A549 (cell line): Measurements from ENCODE around the gene PHF2. TPM values are rescaled to one million over a fixed set of nuclear protein-coding genes. Genes with fewer than 3 reads are reported as not detected.

Experiments
- ATAC-seq, 2 experiments: fragments of 200-7000 bp in 1 of 2; fragments of >200 bp in 1 of 2; cut with Nextera tagmentation in 1 of 2; cut with Tn5 transposase in 1 of 2; 3 replicates each; pipeline versions ENCODE4 v1.8.0 to v1.9.1; 2018 to 2020; ENCODE audit warnings: mild to moderate bottlenecking in 1 of 2, moderate library complexity in 1 of 2
- CTCF ChIA-PET: fragments of 300-600 bp; sonication (Branson Sonifier 250); formaldehyde crosslinking; extraction: SDS; loops from one replicate; lab custom pipeline; 2021; ENCODE audit warnings: antibody characterized with exemption, inconsistent platforms; lab: Yijun Ruan, JAX
- POLR2A ChIA-PET: fragments of 350-600 bp; formaldehyde crosslinking; extraction: SDS; loops from one replicate; lab custom pipeline; 2021; ENCODE audit warnings: antibody characterized with exemption, inconsistent platforms; lab: Yijun Ruan, JAX
- DNase-seq, 2 experiments: peaks; one replicate each; pipeline versions ENCODE4 v3.0.0 to v3.0.0-alpha.2; 2011 to 2016; ENCODE audit warnings: low read depth in 1 of 2, low spot score in 1 of 2
- FAIRE-seq: peaks from 2 replicates; lab custom pipeline; 2011; peaks lifted over from hg19 to GRCh38; lab: Jason Lieb, UNC
- H3K27ac ChIP-seq, 2 experiments: fragments of >200 bp; sonication (Bioruptor Twin); formaldehyde crosslinking; 3 replicates each; pipeline ENCODE4 v1.5.1; 2016 to 2017
- H3K4me1 ChIP-seq: fragments of >200 bp; sonication (Bioruptor Twin); formaldehyde crosslinking; 3 replicates; pipeline ENCODE4 v1.6.1; 2016
- H3K4me2 ChIP-seq: fragments of >200 bp; sonication (Bioruptor Twin); formaldehyde crosslinking; 3 replicates; pipeline ENCODE4 v1.6.1; 2016
- H3K4me3 ChIP-seq: fragments of >200 bp; sonication (Bioruptor Twin); formaldehyde crosslinking; 3 replicates; pipeline ENCODE4 v1.5.1; 2016
- H3K9me3 ChIP-seq: fragments of >200 bp; sonication (Bioruptor Twin); formaldehyde crosslinking; 3 replicates; pipeline ENCODE4 v1.6.1; 2016
- CBX8 ChIP-seq: fragments of 200-600 bp; sonication (generic); IDR thresholded peaks from 2 replicates; pipeline ENCODE4 v1.6.1; 2016
- CHD2 ChIP-seq: fragments of 150-350 bp; IDR thresholded peaks from 2 replicates; pipeline ENCODE4 v1.6.1; 2014; ENCODE audit warnings: low read length; ENCODE audit not compliant: partially characterized antibody
- ELK1 ChIP-seq: fragments of 150-350 bp; IDR thresholded peaks from 2 replicates; pipeline ENCODE4 v1.6.1; 2014; ENCODE audit warnings: low read depth, mild to moderate bottlenecking, low read length
- FOSB ChIP-seq: fragments of 250-450 bp; sonication (Bioruptor Pico); IDR thresholded peaks from 2 replicates; pipeline ENCODE4 v1.5.0; 2020; ENCODE audit warnings: mild to moderate bottlenecking, moderate library complexity
- HMGXB4 ChIP-seq: fragments of 250-450 bp; sonication (Bioruptor Pico); IDR thresholded peaks from 2 replicates; pipeline ENCODE4 v1.5.0; 2021; ENCODE audit warnings: mild to moderate bottlenecking, moderate library complexity, borderline replicate concordance
- HOXB5 ChIP-seq: fragments of 250-450 bp; sonication (Bioruptor Pico); IDR thresholded peaks from 2 replicates; pipeline ENCODE4 v1.5.0; 2020; ENCODE audit warnings: mild to moderate bottlenecking, moderate library complexity
- JUNB ChIP-seq: fragments of >200 bp; sonication (Bioruptor Twin); formaldehyde crosslinking; IDR thresholded peaks from 2 replicates; pipeline ENCODE4 v1.6.1; 2016
- MYC ChIP-seq: IDR thresholded peaks from 2 replicates; pipeline ENCODE4 v1.6.1; 2012; ENCODE audit warnings: mild to moderate bottlenecking, inconsistent platforms, low read length, improper control_type of control experiment, borderline replicate concordance
- NR3C1 ChIP-seq: fragments of >200 bp; sonication (Bioruptor Twin); formaldehyde crosslinking; IDR thresholded peaks from 3 replicates; pipeline ENCODE4 v1.6.1; 2017
- PHF8 ChIP-seq: fragments of 200-600 bp; sonication (generic); IDR thresholded peaks from 2 replicates; pipeline ENCODE4 v1.6.1; 2016; ENCODE audit warnings: low read depth, mild to moderate bottlenecking, antibody characterized with exemption, moderate library complexity, borderline replicate concordance
- POLR2AphosphoS2 ChIP-seq: conservative IDR thresholded peaks from 2 replicates; pipeline ENCODE4 v1.6.1; 2012; ENCODE audit warnings: low read length, improper control_type of control experiment, inconsistent platforms
- RARB ChIP-seq: fragments of 250-450 bp; sonication (Bioruptor Pico); IDR thresholded peaks from 2 replicates; pipeline ENCODE4 v1.8.0; 2021; ENCODE audit warnings: mild to moderate bottlenecking, moderate library complexity
- USF2 ChIP-seq: fragments of 450-650 bp; IDR thresholded peaks from 2 replicates; pipeline ENCODE4 v1.6.1; 2014; ENCODE audit warnings: antibody characterized with exemption
- ZFP36 ChIP-seq: fragments of 450-650 bp; IDR thresholded peaks from 2 replicates; pipeline ENCODE4 v1.6.1; 2014; ENCODE audit warnings: borderline replicate concordance; ENCODE audit not compliant: partially characterized antibody
- ZNF302 ChIP-seq: fragments of 250-450 bp; sonication (Bioruptor Pico); IDR thresholded peaks from 2 replicates; pipeline ENCODE4 v1.9.0; 2021; ENCODE audit warnings: inconsistent platforms, mild to moderate bottlenecking, moderate library complexity
- ZSCAN20 ChIP-seq: fragments of 250-450 bp; sonication (Bioruptor Pico); IDR thresholded peaks from 2 replicates; pipeline ENCODE4 v1.8.0; 2022; ENCODE audit warnings: mild to moderate bottlenecking, moderate library complexity
- WGBS: methylation state at CpG from one replicate; pipeline ENCODE4 v1.1.6; 2017; ENCODE audit errors: missing lambda C conversion rate; 5-methylcytosine and 5-hydroxymethylcytosine counted together
- polyA plus RNA-seq, 4 experiments: library from polyadenylated mRNA; depleted of rRNA in 3 of 4; stranded (reverse); fragments of >200 nt; fragmentation: RNase III in 1 of 4; extraction: RNeasy Plus Mini Kit Qiagen cat#74134 plus additional on column Dnase treatment in 1 of 4; gene quantifications; 2 replicates in 3 of 4; 3 replicates in 1 of 4; pipeline ENCODE4 v1.2.3, GENCODE V29; 2011 to 2017
- TF ChIP-seq, protein P1 (sequence below): IDR thresholded peaks from 2 replicates; pipeline ENCODE4 v1.6.1; 2012; ENCODE audit warnings: low read depth, borderline replicate concordance

PHF2 gene
- polyA plus RNA-seq, 2 of the 4 experiments (the other 2 are of a cell fraction): 9.6 to 12.2 TPM

DNA sequence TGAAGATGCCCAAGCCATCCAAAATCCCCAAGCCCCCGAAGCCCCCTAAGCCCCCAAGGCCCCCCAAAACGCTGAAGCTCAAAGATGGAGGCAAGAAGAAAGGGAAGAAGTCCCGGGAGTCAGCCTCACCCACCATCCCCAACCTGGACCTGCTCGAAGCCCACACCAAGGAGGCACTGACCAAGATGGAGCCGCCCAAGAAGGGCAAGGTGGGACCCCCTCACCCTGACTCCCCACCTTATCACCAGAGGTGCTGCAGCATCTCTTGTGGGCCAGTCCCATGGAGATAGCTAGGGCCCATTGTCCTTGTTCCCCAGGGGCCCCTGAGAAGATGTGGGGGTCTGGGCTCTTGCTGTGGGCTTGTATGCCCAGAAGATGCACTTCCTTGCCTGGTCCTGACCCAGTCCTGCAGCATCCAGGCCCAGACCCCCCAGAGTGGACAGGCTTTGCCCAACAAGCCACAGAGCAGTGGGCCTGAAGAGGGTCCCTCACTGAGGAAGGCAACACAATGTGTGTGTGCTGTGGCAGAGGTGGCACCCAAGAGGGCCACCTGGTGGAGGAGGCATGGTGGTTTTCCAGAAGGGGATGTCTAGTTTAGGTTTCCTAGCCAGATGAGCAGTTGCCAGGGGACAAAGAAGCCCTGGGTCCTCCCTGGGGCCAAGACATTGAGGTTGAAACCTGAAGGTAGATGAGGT, 84.1 kb downstream of the PHF2 start:
- POLR2A ChIA-PET: no interaction called here
- no peak overlapping the region for H3K4me2 ChIP-seq
- DNase-seq: no peak
- H3K9me3 ChIP-seq: no peaks in the 10 kb centered on the region
- no peak overlapping the region for H3K27ac ChIP-seq
- H3K4me3 ChIP-seq: no peak overlapping the region
- no peaks in the 10 kb centered on the region for H3K4me1 ChIP-seq
- CTCF ChIA-PET: no interaction called here
- no peak for ATAC-seq
- 96% methylated on average over 5 of the region's 5 CpGs for WGBS
- no peak for TF ChIP-seq CBX8
- no peak for TF ChIP-seq RARB (CRISPR knock-in tag)
- no peak for TF ChIP-seq ZNF302 (CRISPR knock-in tag)
- TF ChIP-seq ELK1: no peak
- TF ChIP-seq USF2: no peak
- TF ChIP-seq HMGXB4 (CRISPR knock-in tag): no peak
- TF ChIP-seq, protein P1, sequence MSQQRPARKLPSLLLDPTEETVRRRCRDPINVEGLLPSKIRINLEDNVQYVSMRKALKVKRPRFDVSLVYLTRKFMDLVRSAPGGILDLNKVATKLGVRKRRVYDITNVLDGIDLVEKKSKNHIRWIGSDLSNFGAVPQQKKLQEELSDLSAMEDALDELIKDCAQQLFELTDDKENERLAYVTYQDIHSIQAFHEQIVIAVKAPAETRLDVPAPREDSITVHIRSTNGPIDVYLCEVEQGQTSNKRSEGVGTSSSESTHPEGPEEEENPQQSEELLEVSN: no peak
- no peak for FAIRE-seq

DNA sequence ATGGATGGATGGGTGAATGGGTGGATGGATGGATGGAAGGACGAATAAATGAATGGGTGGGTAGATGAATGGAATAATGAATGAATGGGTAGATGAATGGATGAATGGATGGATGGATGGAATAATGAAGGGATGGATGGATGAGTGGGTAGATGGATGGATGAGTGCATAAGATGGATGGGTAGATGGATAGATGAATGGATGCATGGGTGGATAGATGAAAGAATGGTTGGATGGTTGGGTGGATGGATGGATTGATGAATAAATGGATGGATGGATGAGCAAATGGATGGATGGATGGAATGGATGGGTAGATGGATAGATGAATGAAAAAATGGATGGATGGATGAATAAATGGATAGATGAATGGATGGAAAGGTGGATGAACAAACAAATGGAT, 85.2 kb downstream of the PHF2 start:
- 94% methylated on average over 1 of the region's 1 CpG for WGBS

GRCh38 chr9:93662016-93662638, 85.7 kb downstream of the PHF2 start:
- ATAC-seq: no peak
- DNase-seq: no peak
- no peak overlapping the region for H3K4me2 ChIP-seq
- 93% methylated on average over 4 of the region's 4 CpGs for WGBS
- H3K4me1 ChIP-seq: no peaks in the 10 kb centered on the region
- no peak for FAIRE-seq
- ChIA-PET POLR2A (no interaction called here), CTCF (interaction anchor here (1.7 kb wide), 1 partner anchor 19 kb away, joined by 7 read pairs; no protein-coding TSS in a partner anchor)
- H3K4me3 ChIP-seq: no peak overlapping the region
- no peaks in the 10 kb centered on the region for H3K9me3 ChIP-seq
- H3K27ac ChIP-seq: no peak overlapping the region
- TF ChIP-seq POLR2AphosphoS2: no peak
- no peak for TF ChIP-seq ZFP36
- no peak for TF ChIP-seq USF2
- no peak for TF ChIP-seq ELK1
- TF ChIP-seq JUNB: no peak
- TF ChIP-seq CHD2: no peak
- TF ChIP-seq HMGXB4 (CRISPR knock-in tag): no peak
- no peak for TF ChIP-seq ZSCAN20
- no peak for TF ChIP-seq HOXB5
- TF ChIP-seq PHF8: no peak

More for the DNA sequence above, 85.2 kb downstream of the PHF2 start:
- Histone ChIP-seq H3K9me3 (no peaks in the 10 kb centered on the region), H3K4me1 (no peaks in the 10 kb centered on the region), H3K4me2 (no peak overlapping the region), H3K27ac (no peak overlapping the region), H3K4me3 (no peak overlapping the region)
- FAIRE-seq (no peak), DNase-seq (no peak), ATAC-seq (no peak)
- TF ChIP-seq NR3C1: no peak
- no peak for TF ChIP-seq MYC
- TF ChIP-seq HMGXB4 (CRISPR knock-in tag): no peak
- TF ChIP-seq FOSB (CRISPR knock-in tag): no peak
- no peak for TF ChIP-seq ZNF302 (CRISPR knock-in tag)
- POLR2A ChIA-PET: no interaction called here
- CTCF ChIA-PET: no interaction called here
